ENCODE data around the gene RSPH10B. TPM values are rescaled to one million over a fixed set of nuclear protein-coding genes. Genes with fewer than 3 reads are reported as not detected.
"Not testable (repeated sequence)": the region's sequence is repeated elsewhere in the genome, so short reads cannot be mapped to it uniquely, and the experiment has no call there.

RSPH10B gene
- total RNA-seq, 1 donor from 2014 or later: 0.20 TPM

- not testable (repeated sequence) for DNase-seq
Measured at GRCh38 chr7:5926263-5926870, 44.1 kb downstream of the RSPH10B start.

GRCh38 chr7:5924630-5925029 lies 45.9 kb downstream of the RSPH10B start:
- DNase-seq: not testable (repeated sequence)

GRCh38 chr7:5924180-5924579 lies 46.3 kb downstream of the RSPH10B start:
- DNase-seq: not testable (repeated sequence)

- not testable (repeated sequence) for DNase-seq
Measured at GRCh38 chr7:5916529-5916928, 54.0 kb downstream of the RSPH10B start.

GRCh38 chr7:5908835-5909234 lies 61.7 kb downstream of the RSPH10B start:
- DNase-seq: not testable (repeated sequence)

GRCh38 chr7:5904726-5905125 lies 65.8 kb downstream of the RSPH10B start:
- not testable (repeated sequence) for DNase-seq

- not testable (repeated sequence) for DNase-seq
Measured at GRCh38 chr7:5903002-5903401, 67.5 kb downstream of the RSPH10B start.

GRCh38 chr7:5898480-5899224 lies 71.8 kb downstream of the RSPH10B start, which contains the start of gene CCZ1:
Gene CCZ1, plus strand, starts transcription at chr7:5898733. Its CDS starts 67 bp downstream, at chr7:5898800.
- peak; percentile 4 for DNase-seq

GRCh38 chr7:5897369-5897919 lies 73.0 kb downstream of the RSPH10B start:
- DNase-seq: not testable (repeated sequence)

- no peak for DNase-seq
Measured at GRCh38 chr7:5892498-5892897, 78.0 kb downstream of the RSPH10B start.

GRCh38 chr7:5890244-5890643 lies 80.2 kb downstream of the RSPH10B start:
- DNase-seq: not testable (repeated sequence)

GRCh38 chr7:5888021-5888420 lies 82.5 kb downstream of the RSPH10B start:
- DNase-seq: not testable (repeated sequence)

- DNase-seq: not testable (repeated sequence)
Measured at GRCh38 chr7:5884431-5884830, 86.1 kb downstream of the RSPH10B start.

GRCh38 chr7:5880106-5880505 lies 90.4 kb downstream of the RSPH10B start:
- DNase-seq: not testable (repeated sequence)

- DNase-seq: not testable (repeated sequence)
Measured at GRCh38 chr7:5879591-5879990, 90.9 kb downstream of the RSPH10B start.

Small RNA genes lying within 50 kb of the gene (small RNA-seq; reads per million reads assigned to genes)
- gene RF00019 (ENCODE audit: low replicate concordance): not detected
- 0.19 reads per million for gene SNORA80D (ENCODE audit: low replicate concordance)

Other genes with a start within 250 kb of the RSPH10B start
- gene RNF216, start 189.0 kb downstream of the RSPH10B start, total RNA-seq: 28.6 TPM
- not detected for gene OCM, start 89.9 kb downstream of the RSPH10B start, total RNA-seq
- 44.8 TPM for gene CCZ1, start 72.0 kb downstream of the RSPH10B start, total RNA-seq
- gene PMS2, start 38.4 kb upstream of the RSPH10B start, total RNA-seq: 13.0 TPM
- 17.9 TPM for gene AIMP2, start 38.6 kb upstream of the RSPH10B start, total RNA-seq
- not detected for gene ANKRD61, start 60.7 kb upstream of the RSPH10B start, total RNA-seq
- 88.4 TPM for gene EIF2AK1, start 88.5 kb upstream of the RSPH10B start, total RNA-seq
- 6.5 TPM for gene USP42, start 134.3 kb upstream of the RSPH10B start, total RNA-seq